GM23248 (cell line): ENCODE results near the gene RAB3C. TPM values are rescaled to one million over a fixed set of nuclear protein-coding genes. Genes with fewer than 3 reads are reported as not detected.

Experiments used
- DNase-seq: peaks from one replicate; pipeline ENCODE4 v3.0.0-alpha.2; 2015
- H2AFZ ChIP-seq: fragments of 200-600 bp; sonication (generic); 2 replicates; pipeline ENCODE4 v1.6.1; 2016; ENCODE audit warnings: antibody characterized with exemption
- H3F3A ChIP-seq: fragments of 200-600 bp; sonication (generic); 2 replicates; pipeline ENCODE4 v1.6.1; 2016; ENCODE audit warnings: mild to moderate bottlenecking, antibody characterized with exemption, mixed run types; ENCODE audit not compliant: insufficient read depth
- H3K27ac ChIP-seq: fragments of 200-600 bp; sonication (generic); 2 replicates; pipeline ENCODE4 v1.5.1; 2016; ENCODE audit warnings: mild to moderate bottlenecking
- H3K27me3 ChIP-seq: fragments of 200-600 bp; sonication (generic); replicated peaks from 2 replicates; pipeline ENCODE4 v1.6.1; 2016; ENCODE audit warnings: mild to moderate bottlenecking; ENCODE audit not compliant: insufficient read depth
- H3K36me3 ChIP-seq: fragments of 200-600 bp; sonication (generic); 2 replicates; pipeline ENCODE4 v1.6.1; 2016; ENCODE audit warnings: low read depth, mild to moderate bottlenecking
- H3K4me1 ChIP-seq: fragments of 200-600 bp; sonication (generic); 2 replicates; pipeline ENCODE4 v1.6.1; 2016; ENCODE audit warnings: mild to moderate bottlenecking; ENCODE audit not compliant: insufficient read depth
- H3K4me2 ChIP-seq: fragments of 200-600 bp; sonication (generic); one replicate; pipeline ENCODE4 v1.6.1; 2016; ENCODE audit warnings: mild to moderate bottlenecking; ENCODE audit not compliant: unreplicated experiment
- H3K4me3 ChIP-seq: fragments of 200-600 bp; sonication (generic); 2 replicates; pipeline ENCODE4 v1.5.1; 2016; ENCODE audit warnings: mild to moderate bottlenecking
- H3K79me2 ChIP-seq: fragments of 200-600 bp; sonication (generic); 2 replicates; pipeline ENCODE4 v1.6.1; 2016; ENCODE audit warnings: mild to moderate bottlenecking; ENCODE audit not compliant: insufficient read depth
- H3K9ac ChIP-seq: fragments of 200-600 bp; sonication (generic); 2 replicates; pipeline ENCODE4 v1.6.1; 2016; ENCODE audit warnings: mild to moderate bottlenecking
- H3K9me2 ChIP-seq: fragments of 200-600 bp; sonication (generic); 2 replicates; pipeline ENCODE4 v1.6.1; 2016; ENCODE audit warnings: mixed run types, mild to moderate bottlenecking, moderate library complexity; ENCODE audit not compliant: insufficient read depth
- H3K9me3 ChIP-seq: fragments of 200-600 bp; sonication (generic); one replicate; pipeline ENCODE4 v1.6.1; 2017; ENCODE audit warnings: low read depth
- H4K20me1 ChIP-seq: fragments of 200-600 bp; sonication (generic); 2 replicates; pipeline ENCODE4 v1.6.0; 2016; ENCODE audit not compliant: insufficient read depth
- EZH2 ChIP-seq: fragments of 200-600 bp; sonication (generic); IDR thresholded peaks from 2 replicates; pipeline ENCODE4 v1.6.1; 2018; ENCODE audit warnings: antibody characterized with exemption, mild to moderate bottlenecking; ENCODE audit not compliant: insufficient read depth, poor library complexity, severe bottlenecking
- EZH2phosphoT487 ChIP-seq: fragments of 200-600 bp; sonication (generic); IDR thresholded peaks from 2 replicates; pipeline ENCODE4 v1.6.1; 2018; ENCODE audit warnings: antibody characterized with exemption, moderate library complexity, mild to moderate bottlenecking, low read depth; ENCODE audit not compliant: insufficient read depth
- WGBS, 2 experiments: methylation state at CpG; one replicate each; pipeline ENCODE4 v1.1.6; 2015 to 2017; ENCODE audit warnings: low lambda C conversion rate in 2 of 2, low coverage in 1 of 2; ENCODE audit errors: missing lambda C conversion rate in 2 of 2; 5-methylcytosine and 5-hydroxymethylcytosine counted together
- in situ Hi-C: fragments of 300-500 bp; cut with MboI; formaldehyde crosslinking; loops from 2 replicates; pipeline ENCODE4 v1.15.0; 2020
- polyA plus RNA-seq: library from polyadenylated mRNA; unstranded; fragments of >200 nt; fragmentation: Nextera tagmentation; extraction: Ambion mirVana; gene quantifications from 2 replicates; pipeline ENCODE4 v1.2.1, GENCODE V29; 2016
- total RNA-seq: library from RNA; depleted of rRNA; stranded (reverse); fragments of >200 nt; shearing (Covaris generic); gene quantifications from 2 replicates; pipeline ENCODE4 v1.2.3, GENCODE V29; 2014

Gene RAB3C
- total and polyA plus RNA-seq, 2 experiments from 2014 or later = not detected

DNA sequence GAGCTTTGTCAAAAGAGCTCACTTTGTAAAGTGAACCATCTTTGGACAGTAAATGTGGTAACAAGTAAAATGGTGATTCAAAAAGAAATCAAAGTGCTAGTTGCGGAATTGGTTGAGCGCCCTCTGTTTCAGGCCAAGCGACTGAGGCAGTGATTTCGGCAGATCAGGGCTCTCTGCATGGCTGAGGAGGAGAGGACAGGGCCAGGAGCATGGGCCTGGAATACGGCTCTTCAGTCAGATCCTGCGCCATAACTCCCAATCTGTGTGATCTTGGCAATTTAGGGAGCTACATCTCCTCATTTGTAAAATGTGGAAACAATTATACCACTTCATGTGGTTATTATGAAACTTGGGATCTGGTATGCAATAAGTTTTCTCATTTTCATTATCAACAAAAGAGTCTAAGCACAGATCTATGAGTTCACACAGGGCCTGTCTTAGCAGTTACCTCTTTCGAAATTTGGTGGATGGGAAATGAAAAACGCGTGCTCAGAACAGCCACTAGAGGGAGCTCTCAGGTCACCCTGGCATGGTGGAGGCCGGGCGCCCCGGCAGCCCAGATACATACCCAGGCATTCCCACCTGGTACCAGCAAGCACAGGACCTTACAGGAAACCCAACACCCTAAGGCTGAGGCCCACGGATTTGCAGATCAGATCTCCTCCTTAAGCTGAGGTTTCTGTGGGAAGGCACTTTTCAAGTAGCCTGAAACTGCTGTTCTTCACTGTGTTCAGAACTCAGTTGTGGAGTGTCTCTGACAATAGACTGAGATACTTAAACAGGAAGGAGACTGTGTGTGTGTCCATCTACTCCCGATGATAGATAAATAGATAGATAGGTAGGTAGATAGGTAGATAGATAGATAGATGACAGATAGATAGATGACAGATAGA lies 303.7 kb downstream of the RAB3C start:
- Histone ChIP-seq H3K9me2 (no peaks in the 10 kb centered on the region), H4K20me1 (no peaks in the 10 kb centered on the region), H3K27ac (no peak overlapping the region), H3K4me3 (no peak overlapping the region), H3K9ac (no peak overlapping the region), H3K79me2 (no peaks in the 10 kb centered on the region), H3K4me1 (peaks cover 8% of the 10 kb centered on the region; the same call in 1 of the 2 replicates), H2AFZ (peak overlapping the region; percentile 89), H3K4me2 (no peak overlapping the region), H3K36me3 (no peaks in the 10 kb centered on the region), H3F3A (no peaks in the 10 kb centered on the region), H3K9me3 (no peaks in the 10 kb centered on the region), H3K27me3 (no peaks in the 10 kb centered on the region)
- WGBS, 2 experiments = 26 to 30% methylated on average over 14 of the region's 14 CpGs
- DNase-seq = peak; percentile 76
- no peak for TF ChIP-seq EZH2phosphoT487
- no peak for TF ChIP-seq EZH2
- in situ Hi-C loops = no loop called here

DNA sequence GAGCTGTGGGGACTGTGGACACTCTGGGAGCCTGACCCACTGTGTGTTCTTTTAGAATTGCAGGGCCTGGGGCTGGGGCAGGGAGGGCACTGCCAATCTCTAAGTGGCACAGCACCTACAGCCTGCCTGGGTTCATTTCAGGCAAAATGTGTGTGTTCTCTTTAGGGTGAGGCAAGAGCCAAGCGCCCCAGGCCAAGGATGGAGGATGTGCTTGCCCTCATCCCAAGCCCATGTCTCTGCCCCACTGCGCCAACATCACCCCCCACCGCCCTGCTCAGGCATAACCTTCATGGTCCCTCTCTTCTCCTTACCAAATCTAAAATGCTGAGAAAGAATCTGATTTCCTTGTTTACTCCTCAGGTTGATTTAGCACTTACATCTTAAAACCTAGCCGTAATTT lies 304.4 kb downstream of the RAB3C start:
- TF ChIP-seq EZH2 (no peak), EZH2phosphoT487 (no peak)
- peaks cover 5% of the 10 kb centered on the region; the same call in 1 of the 2 replicates for H3F3A ChIP-seq
- H3K9me2 ChIP-seq = no peaks in the 10 kb centered on the region
- in situ Hi-C loops = no loop called here
- H4K20me1 ChIP-seq = no peaks in the 10 kb centered on the region
- H2AFZ ChIP-seq = no peak overlapping the region
- H3K36me3 ChIP-seq = no peaks in the 10 kb centered on the region
- no peaks in the 10 kb centered on the region for H3K27me3 ChIP-seq
- H3K9me3 ChIP-seq = no peaks in the 10 kb centered on the region
- no peak overlapping the region for H3K27ac ChIP-seq
- H3K4me1 ChIP-seq = peaks cover 14% of the 10 kb centered on the region
- no peak overlapping the region for H3K4me3 ChIP-seq
- no peak for DNase-seq
- H3K4me2 ChIP-seq = no peak overlapping the region
- H3K79me2 ChIP-seq = no peaks in the 10 kb centered on the region
- 93 to 97% methylated on average over 3 to 4 of the region's 4 CpGs for WGBS, 2 experiments
- H3K9ac ChIP-seq = no peak overlapping the region

DNA sequence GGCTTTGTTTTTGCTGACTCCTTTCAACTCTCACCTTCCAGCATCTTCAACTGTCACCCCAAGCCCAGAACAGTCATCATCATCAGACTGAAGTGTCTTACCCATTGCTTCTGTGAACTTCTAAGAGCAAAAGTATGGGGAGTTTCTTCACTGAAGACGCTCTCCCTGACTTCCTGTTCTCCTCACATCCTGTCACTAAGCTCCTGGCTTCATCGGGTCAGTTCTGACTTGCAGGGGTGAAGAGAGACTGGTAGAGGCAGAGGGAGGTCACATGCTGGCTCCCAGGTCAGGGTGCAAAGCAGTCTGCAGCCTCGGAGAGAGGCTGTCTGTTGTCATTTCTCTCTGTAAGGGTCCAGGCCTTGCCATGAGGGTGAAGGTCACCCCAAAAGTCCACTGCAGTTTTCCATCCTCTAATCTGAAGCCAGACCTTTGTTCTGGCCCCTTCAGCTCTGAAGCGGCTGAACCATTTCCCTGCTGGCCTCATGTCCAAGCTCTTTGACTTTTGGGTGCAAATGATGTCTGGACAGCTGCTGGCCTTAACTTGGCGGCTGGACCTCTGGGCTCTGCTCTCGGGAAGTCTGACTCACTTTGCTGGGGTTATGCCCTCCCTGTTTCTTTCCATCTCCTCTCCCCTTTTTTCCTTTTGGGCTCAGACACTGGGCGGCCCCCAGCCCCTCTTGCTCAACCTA lies 305.0 kb downstream of the RAB3C start:
- WGBS, 2 experiments = 87 to 89% methylated on average over 7 of the region's 7 CpGs
- peaks cover 9% of the 10 kb centered on the region; the same call in 1 of the 2 replicates for H3F3A ChIP-seq
- no peak overlapping the region for H2AFZ ChIP-seq
- in situ Hi-C loops = no loop called here
- no peaks in the 10 kb centered on the region for H3K79me2 ChIP-seq
- no peaks in the 10 kb centered on the region for H3K9me2 ChIP-seq
- no peak overlapping the region for H3K27ac ChIP-seq
- H3K4me3 ChIP-seq = no peak overlapping the region
- peaks cover 14% of the 10 kb centered on the region for H3K4me1 ChIP-seq
- H3K9ac ChIP-seq = no peak overlapping the region
- no peak for TF ChIP-seq EZH2
- peak; percentile 5 for DNase-seq
- no peak overlapping the region for H3K4me2 ChIP-seq
- H3K27me3 ChIP-seq = no peaks in the 10 kb centered on the region
- no peaks in the 10 kb centered on the region for H3K9me3 ChIP-seq
- no peaks in the 10 kb centered on the region for H4K20me1 ChIP-seq
- H3K36me3 ChIP-seq = no peaks in the 10 kb centered on the region

DNA sequence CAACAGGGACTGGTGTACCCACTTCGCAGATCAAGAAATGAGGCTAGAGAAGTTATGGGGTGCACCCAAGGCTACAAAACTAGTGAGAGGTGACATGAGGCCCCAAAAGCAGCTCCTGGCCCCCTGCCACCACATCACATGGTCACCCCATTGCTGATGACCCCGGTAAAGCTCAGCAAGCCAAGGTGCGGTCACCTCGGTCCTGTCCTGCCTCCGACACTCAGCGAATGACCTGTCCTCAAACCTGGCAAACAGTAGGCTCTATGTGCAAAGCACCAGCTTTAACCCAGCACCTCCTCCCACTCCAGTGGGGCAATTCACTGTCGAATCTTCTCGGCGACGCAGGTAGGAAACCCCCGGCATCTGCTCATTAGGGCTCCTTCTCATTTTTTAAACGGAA lies 307.4 kb downstream of the RAB3C start:
- Histone ChIP-seq H3K4me3 (no peak overlapping the region), H3K9ac (no peak overlapping the region), H3K4me1 (peaks cover 14% of the 10 kb centered on the region), H3F3A (peaks cover 9% of the 10 kb centered on the region; the same call in 1 of the 2 replicates), H2AFZ (no peak overlapping the region), H3K27ac (no peak overlapping the region), H3K79me2 (no peaks in the 10 kb centered on the region), H3K36me3 (no peaks in the 10 kb centered on the region), H3K9me3 (no peaks in the 10 kb centered on the region), H3K27me3 (no peaks in the 10 kb centered on the region), H3K4me2 (no peak overlapping the region), H3K9me2 (no peaks in the 10 kb centered on the region), H4K20me1 (no peaks in the 10 kb centered on the region)
- in situ Hi-C loops = loop anchor here (10.0 kb wide), 2 partner anchors 115 to 285 kb away; no protein-coding TSS in a partner anchor
- WGBS, 2 experiments = 94 to 97% methylated on average over 12 of the region's 12 CpGs
- DNase-seq = no peak
- TF ChIP-seq EZH2phosphoT487 (no peak), EZH2 (no peak)
